ENCODE results near the gene LOXL3.

LOXL3 gene

DNA sequence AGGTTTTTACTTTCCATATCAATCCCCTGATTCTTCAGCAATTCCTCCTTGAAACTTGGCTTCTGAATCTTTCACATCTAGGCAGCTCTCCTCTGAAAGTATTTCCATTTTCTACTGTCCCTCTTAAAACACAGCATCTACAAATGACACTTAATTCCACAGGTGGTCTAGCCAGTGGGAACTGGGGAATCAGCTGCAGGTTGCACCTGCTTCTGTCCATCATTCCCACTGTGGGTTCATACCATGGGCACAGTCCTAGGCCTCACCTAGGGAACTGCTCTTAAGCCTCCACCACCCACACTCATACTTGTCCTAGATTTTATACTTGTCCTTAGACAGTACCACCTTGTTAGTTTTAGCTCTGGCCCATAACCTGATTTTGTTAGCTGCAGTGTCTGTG is 2.2 kb downstream of the LOXL3 start:
- DNase-seq (ENCODE audit: low spot score), result peak; percentile 22
- Histone ChIP-seq H3K27ac (no peak overlapping the region), H3K4me3 (no peak overlapping the region)
- no peak for TF ChIP-seq CTCF (IDR thresholded peaks at IDR 0.05)

- DNase-seq (ENCODE audit: low spot score), result no peak
- TF ChIP-seq CTCF (IDR thresholded peaks at IDR 0.05), result no peak
- Histone ChIP-seq H3K27ac (no peak overlapping the region), H3K4me3 (no peak overlapping the region)
Observed at GRCh38 chr2:74550231-74550630, 3.5 kb downstream of the LOXL3 start.

- TF ChIP-seq CTCF (IDR thresholded peaks at IDR 0.05), result no peak
- H3K27ac ChIP-seq, result peak overlapping the region; percentile 59 to 78
- peak overlapping the region; percentile 76 for H3K4me3 ChIP-seq
- DNase-seq (ENCODE audit: low spot score), result peak; percentile 74
Observed at GRCh38 chr2:74548900-74549826, 4.6 kb downstream of the LOXL3 start.

GRCh38 chr2:74548285-74548899 is 5.3 kb downstream of the LOXL3 start:
- peak overlapping the region; percentile 76 for H3K4me3 ChIP-seq
- H3K27ac ChIP-seq, result peak overlapping the region; percentile 59 to 78
- peak; percentile 66 for DNase-seq (ENCODE audit: low spot score)
- no peak for TF ChIP-seq CTCF (IDR thresholded peaks at IDR 0.05)

DNA sequence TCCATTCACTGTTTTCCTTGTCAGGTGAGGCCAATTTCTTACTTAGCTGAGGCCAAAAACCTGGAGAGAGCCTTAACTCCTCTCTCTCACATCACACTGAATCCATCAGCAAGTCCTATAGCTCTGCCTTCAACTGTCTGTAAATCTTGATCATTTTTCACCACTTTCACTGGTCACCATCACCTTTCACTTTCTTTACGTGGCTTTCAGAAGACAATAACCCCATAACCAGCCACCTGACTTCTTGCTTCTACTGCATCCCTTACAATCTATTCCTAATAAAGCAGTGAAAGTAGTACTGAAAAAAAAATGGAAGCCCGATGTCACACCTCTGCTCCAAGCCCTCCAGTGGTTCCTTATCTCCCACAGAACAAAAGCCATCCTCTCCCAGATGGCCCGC is 7.7 kb downstream of the LOXL3 start:
- peak; percentile 16 for DNase-seq (ENCODE audit: low spot score)
- H3K27ac ChIP-seq, result no peak overlapping the region
- no peak for TF ChIP-seq CTCF (IDR thresholded peaks at IDR 0.05)
- H3K4me3 ChIP-seq, result no peak overlapping the region

DNA sequence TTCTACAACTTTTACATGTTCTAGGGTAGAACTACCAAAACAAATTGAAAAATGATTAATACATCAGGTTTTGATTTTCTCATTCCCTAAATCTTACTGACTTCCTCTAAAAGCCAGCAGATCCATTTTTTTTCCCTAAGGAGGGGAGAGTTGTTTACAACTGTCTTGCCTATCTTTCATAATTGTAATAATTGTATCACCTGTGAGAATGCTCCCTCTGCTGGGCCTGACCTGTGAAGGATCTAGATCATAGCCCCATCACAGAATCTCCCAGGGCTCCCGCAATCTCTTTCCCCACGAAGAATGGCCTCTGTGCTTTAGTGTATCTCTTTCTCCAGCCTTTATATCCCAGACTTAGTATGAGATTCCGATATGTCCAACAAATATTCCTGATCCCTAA is 9.1 kb downstream of the LOXL3 start:
- no peak overlapping the region for H3K4me3 ChIP-seq
- no peak overlapping the region for H3K27ac ChIP-seq
- no peak for DNase-seq (ENCODE audit: low spot score)
- no peak for TF ChIP-seq CTCF (IDR thresholded peaks at IDR 0.05)
